K562 (cell line): Measurements from ENCODE around the gene HNRNPLL. TPM values are rescaled to one million over a fixed set of nuclear protein-coding genes. Genes with fewer than 3 reads are reported as not detected.
A peak's percentile ranks its signal among the peaks of the same experiment; 100 is the strongest.

Source experiments
- HNRNPUL1 ChIP-seq: fragments of 200-400 bp; formaldehyde crosslinking; IDR thresholded peaks from 2 replicates; pipeline ENCODE4 v1.6.1; 2017; ENCODE audit warnings: low read length
- MAZ ChIP-seq, 2 experiments: fragments of 450-650 bp in 1 of 2; sonication (generic) in 1 of 2; formaldehyde crosslinking; IDR thresholded peaks in 1 of 2; conservative IDR thresholded peaks in 1 of 2; 2 replicates each; pipeline versions ENCODE4 v1.4.0 to v1.5.0; 2020; ENCODE audit warnings: mild to moderate bottlenecking in 1 of 2, missing genetic modification reagents in 1 of 2
- MTF1 ChIP-seq: fragments of 250-450 bp; sonication (Bioruptor Pico); IDR thresholded peaks from 2 replicates; pipeline ENCODE4 v1.9.0; 2021; ENCODE audit warnings: moderate library complexity, mild to moderate bottlenecking, inconsistent platforms, borderline replicate concordance
- PCBP1 ChIP-seq: fragments of 200-400 bp; formaldehyde crosslinking; IDR thresholded peaks from 2 replicates; pipeline ENCODE4 v1.6.1; 2018; ENCODE audit warnings: mild to moderate bottlenecking, low read depth, low read length; ENCODE audit not compliant: poor library complexity, severe bottlenecking
- PHF20 ChIP-seq: fragments of 450-650 bp; IDR thresholded peaks from 2 replicates; pipeline ENCODE4 v1.6.1; 2018; ENCODE audit not compliant: partially characterized antibody
- PRDM10 ChIP-seq: fragments of 450-650 bp; IDR thresholded peaks from 2 replicates; pipeline ENCODE4 v1.6.1; 2018; ENCODE audit not compliant: partially characterized antibody
- PRPF4 ChIP-seq: fragments of 200-400 bp; formaldehyde crosslinking; IDR thresholded peaks from one replicate; pipeline ENCODE4 v1.6.1; 2017; ENCODE audit warnings: low read length, low read depth, mild to moderate bottlenecking; ENCODE audit not compliant: insufficient read depth, poor library complexity, severe bottlenecking
- TRIM28 ChIP-seq: fragments of 450-650 bp; IDR thresholded peaks from 2 replicates; pipeline ENCODE4 v1.6.1; 2017
- ZBTB17 ChIP-seq: fragments of 450-650 bp; formaldehyde crosslinking; IDR thresholded peaks from 2 replicates; pipeline ENCODE4 v1.4.0; 2020; ENCODE audit warnings: mild to moderate bottlenecking
- ZFX ChIP-seq: sonication (generic); formaldehyde crosslinking; IDR thresholded peaks from 2 replicates; pipeline ENCODE4 v1.8.0; 2022; ENCODE audit warnings: mild to moderate bottlenecking, missing genetic modification reagents, moderate library complexity
- ZNF282 ChIP-seq: sonication (generic); formaldehyde crosslinking; IDR thresholded peaks from 2 replicates; pipeline ENCODE4 v1.8.1; 2023; ENCODE audit warnings: missing genetic modification reagents
- ZNF561 ChIP-seq: fragments of 450-650 bp; formaldehyde crosslinking; conservative IDR thresholded peaks from 2 replicates; pipeline ENCODE4 v1.4.0; 2020; ENCODE audit warnings: mild to moderate bottlenecking, moderate library complexity
- polyA plus RNA-seq, 8 experiments: library from polyadenylated mRNA; depleted of rRNA in 4 of 8; stranded (reverse) in 5 of 8; unstranded in 3 of 8; fragments of >200 nt; fragmentation: Nextera tagmentation in 2 of 8; fragmentation: Illumina TruSeq in 1 of 8; extraction: Ambion mirVana in 2 of 8; extraction: Trizol in 1 of 8; gene quantifications; 2 replicates each; pipeline versions ENCODE4 v1.2.1 to v1.2.3, GENCODE V29; 2011 to 2014; ENCODE audit warnings: inconsistent platforms in 1 of 8, missing spikeins in 1 of 8
- total RNA-seq, 7 experiments: library from RNA; depleted of rRNA in 6 of 7; stranded (reverse); fragments of >200 nt in 6 of 7; fragmentation: Illumina TruSeq in 2 of 7; extraction: Trizol in 2 of 7; gene quantifications; 2 replicates each; pipeline versions ENCODE4 v1.2.1 to v1.2.3, GENCODE V29; 2011 to 2021; ENCODE audit warnings: low replicate concordance in 1 of 7
- TF ChIP-seq, protein P1 (sequence below), 2 experiments: IDR thresholded peaks; 2 replicates each; pipeline ENCODE4 v1.6.1; 2011; ENCODE audit warnings: borderline replicate concordance in 1 of 2, control low read depth in 1 of 2, low read depth in 1 of 2, low read length in 1 of 2, mild to moderate bottlenecking in 1 of 2, mixed read lengths in 1 of 2, moderate library complexity in 1 of 2; ENCODE audit not compliant: insufficient read depth in 1 of 2, insufficient read length in 1 of 2, poor library complexity in 1 of 2, severe bottlenecking in 1 of 2; ENCODE audit errors: extremely low read depth in 1 of 2
- TF ChIP-seq, protein P2 (sequence below): fragments of 450-650 bp; conservative IDR thresholded peaks from 2 replicates; pipeline ENCODE4 v1.6.1; 2016; ENCODE audit warnings: missing genetic modification characterization, low read depth, mild to moderate bottlenecking, control low read depth, missing compliant biosample characterization
- TF ChIP-seq, protein P3 (sequence below): fragments of 250-450 bp; sonication (Bioruptor Pico); IDR thresholded peaks from 2 replicates; pipeline ENCODE4 v1.5.0; 2021; ENCODE audit warnings: mild to moderate bottlenecking, moderate library complexity

Gene HNRNPLL
- total and polyA plus RNA-seq, 9 of the 15 experiments (the other 6 are each of a cell fraction or from before 2014, with no cell fraction given) = 19.8 to 135 (median 57.8) TPM

DNA sequence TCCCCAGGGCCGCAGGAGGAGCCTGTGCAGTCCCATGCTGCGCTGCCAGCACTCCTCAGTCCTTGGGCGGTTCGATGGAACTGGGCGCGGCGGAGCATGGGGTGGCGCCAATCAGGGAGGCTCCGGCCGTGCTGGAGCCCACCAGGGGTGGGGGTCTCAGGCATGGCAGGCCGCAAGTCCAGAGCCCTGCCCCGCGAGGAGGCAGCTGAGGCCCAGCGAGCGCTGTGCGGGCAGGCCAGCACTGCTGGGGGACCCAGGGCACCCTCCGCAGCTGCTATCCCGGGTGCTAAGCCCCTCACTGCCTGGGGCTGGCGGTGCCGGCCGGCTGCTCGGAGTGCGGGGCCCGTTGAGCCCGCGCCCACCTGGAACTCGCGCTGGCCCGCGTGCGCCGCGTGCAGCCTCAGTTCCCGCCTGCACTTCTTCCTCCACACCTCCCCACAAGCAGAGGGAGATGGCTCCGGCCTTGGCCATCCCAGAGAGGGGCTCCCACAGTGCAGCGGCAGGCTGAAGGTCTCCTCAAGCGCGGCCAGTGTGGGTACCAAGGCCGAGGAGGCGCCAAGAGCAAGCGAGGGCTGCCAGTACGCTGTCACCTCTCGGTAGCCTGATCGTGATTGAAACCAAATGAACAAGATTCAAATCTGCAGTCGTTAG is 40.4 kb upstream of the HNRNPLL start (continued):
- no peak for TF ChIP-seq PRDM10
- TF ChIP-seq ZBTB17 (CRISPR knock-in tag) = peak; percentile 44; the same call in 1 of the 2 replicates
- peak; percentile 74 for TF ChIP-seq PCBP1
- no peak for TF ChIP-seq HNRNPUL1
- TF ChIP-seq ZNF282 (CRISPR knock-in tag) = 0 out of 2 replicates have a peak, but pooled peaks have one; percentile 16
- TF ChIP-seq, protein P1, sequence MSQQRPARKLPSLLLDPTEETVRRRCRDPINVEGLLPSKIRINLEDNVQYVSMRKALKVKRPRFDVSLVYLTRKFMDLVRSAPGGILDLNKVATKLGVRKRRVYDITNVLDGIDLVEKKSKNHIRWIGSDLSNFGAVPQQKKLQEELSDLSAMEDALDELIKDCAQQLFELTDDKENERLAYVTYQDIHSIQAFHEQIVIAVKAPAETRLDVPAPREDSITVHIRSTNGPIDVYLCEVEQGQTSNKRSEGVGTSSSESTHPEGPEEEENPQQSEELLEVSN (IDR thresholded peaks at IDR 0.05; ENCODE audit: borderline replicate concordance in 1 of 2, extremely low read depth in 1 of 2, insufficient read depth in 1 of 2, insufficient read length in 1 of 2, low read depth in 1 of 2, low read length in 1 of 2, poor library complexity in 1 of 2, severe bottlenecking in 1 of 2) = peak in 1 of 2 experiments; percentile 39
- TF ChIP-seq, protein P2, sequence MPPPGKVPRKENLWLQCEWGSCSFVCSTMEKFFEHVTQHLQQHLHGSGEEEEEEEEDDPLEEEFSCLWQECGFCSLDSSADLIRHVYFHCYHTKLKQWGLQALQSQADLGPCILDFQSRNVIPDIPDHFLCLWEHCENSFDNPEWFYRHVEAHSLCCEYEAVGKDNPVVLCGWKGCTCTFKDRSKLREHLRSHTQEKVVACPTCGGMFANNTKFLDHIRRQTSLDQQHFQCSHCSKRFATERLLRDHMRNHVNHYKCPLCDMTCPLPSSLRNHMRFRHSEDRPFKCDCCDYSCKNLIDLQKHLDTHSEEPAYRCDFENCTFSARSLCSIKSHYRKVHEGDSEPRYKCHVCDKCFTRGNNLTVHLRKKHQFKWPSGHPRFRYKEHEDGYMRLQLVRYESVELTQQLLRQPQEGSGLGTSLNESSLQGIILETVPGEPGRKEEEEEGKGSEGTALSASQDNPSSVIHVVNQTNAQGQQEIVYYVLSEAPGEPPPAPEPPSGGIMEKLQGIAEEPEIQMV = 0 out of 2 replicates have a peak, but pooled peaks have one; percentile 43
- TF ChIP-seq ZFX (CRISPR knock-in tag) = peak; percentile 37; the same call in 1 of the 2 replicates
- TF ChIP-seq PRPF4 = peak; percentile 56
- 0 out of 2 replicates have a peak, but pooled peaks have one; percentile 38 for TF ChIP-seq ZNF561
- TF ChIP-seq PHF20 = no peak
- TF ChIP-seq, protein P3, sequence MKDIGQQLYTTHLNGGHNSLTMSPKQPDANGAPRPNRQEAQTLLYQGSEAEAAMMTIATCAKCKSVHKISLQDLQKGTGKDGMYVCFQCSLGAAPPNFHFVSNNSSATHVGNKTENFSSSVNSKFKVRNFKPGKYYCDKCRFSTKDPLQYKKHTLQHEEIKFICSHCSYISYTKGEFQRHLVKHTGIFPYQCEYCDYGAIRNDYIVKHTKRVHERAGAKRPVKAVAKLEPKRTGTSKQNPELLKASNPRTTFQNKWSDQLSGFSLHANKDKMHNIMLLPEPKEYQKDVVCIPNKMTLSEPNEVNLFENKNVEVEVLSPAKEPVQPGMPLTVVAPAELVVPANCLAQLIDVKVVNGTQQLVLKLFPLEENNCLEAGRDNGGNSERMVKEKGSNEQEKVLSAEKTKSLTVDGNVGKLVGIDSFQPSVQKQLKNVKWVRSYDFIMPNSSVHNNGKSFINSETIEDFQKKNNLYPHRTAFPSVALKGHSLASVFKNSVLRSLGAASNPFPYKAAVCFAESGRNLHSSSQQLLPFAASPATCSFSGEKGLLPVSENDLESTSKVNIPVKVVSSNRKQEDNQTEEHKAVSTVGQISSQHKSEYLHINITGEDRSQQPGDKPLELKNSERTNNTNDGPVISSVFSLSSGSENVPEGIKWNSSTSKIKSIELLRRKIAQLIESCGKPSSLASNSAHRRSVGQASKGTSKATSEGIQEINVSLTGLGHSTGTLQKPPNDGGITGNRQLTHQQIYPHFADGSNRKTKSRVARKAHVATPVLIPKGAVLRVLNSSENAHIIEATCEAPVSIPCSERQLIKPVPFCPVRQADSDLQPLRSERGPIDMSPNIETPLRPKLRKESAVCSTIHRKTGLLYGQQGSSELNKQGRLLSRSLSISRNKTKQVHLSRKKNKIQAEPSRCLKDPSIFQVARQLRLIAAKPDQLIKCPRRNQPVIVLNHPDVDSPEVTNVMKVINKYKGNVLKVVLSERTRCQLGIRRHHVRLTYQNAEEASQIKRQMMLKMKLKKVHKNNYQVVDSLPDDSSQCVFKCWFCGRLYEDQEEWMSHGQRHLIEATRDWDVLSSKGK (CRISPR knock-in tag) = no peak
- no peak for TF ChIP-seq MTF1 (CRISPR knock-in tag)
- peak; percentile 58; the same call in 1 of the 2 replicates for TF ChIP-seq TRIM28
- TF ChIP-seq MAZ (CRISPR knock-in tag; conservative IDR thresholded peaks at IDR 0.05 in 1 of 2, IDR thresholded peaks at IDR 0.05 in 1 of 2) = 0 out of 4 replicates have a peak, but pooled peaks of 1 of the 2 experiments have one; percentile 52
